T-helper 22 cell (primary cell): Measurements from ENCODE around the gene PREX1.

Source experiments
- DNase-seq: peaks from one replicate; pipeline ENCODE4 v3.0.0-alpha.2; 2020; ENCODE audit warnings: low read depth

PREX1 gene

DNA sequence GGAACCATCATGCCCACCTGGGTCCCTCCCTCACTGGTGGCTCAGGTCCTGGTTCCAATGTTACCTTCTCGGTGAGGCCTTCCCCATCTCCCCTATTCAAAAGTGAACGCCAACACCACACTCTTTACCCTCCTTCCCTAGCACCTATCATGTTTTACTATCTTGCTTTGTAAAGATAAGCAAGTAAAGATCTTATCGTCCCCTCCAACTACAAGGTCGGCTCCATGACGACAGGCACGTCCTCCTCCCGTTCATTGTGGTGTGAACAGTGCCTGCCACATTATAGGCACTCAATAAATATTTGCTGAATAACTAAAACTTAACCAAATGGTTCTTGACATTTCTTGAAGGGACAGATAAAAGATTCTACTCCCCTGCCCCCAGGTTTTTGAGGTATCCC lies 147.1 kb downstream of the PREX1 start:
- no peak for DNase-seq

DNA sequence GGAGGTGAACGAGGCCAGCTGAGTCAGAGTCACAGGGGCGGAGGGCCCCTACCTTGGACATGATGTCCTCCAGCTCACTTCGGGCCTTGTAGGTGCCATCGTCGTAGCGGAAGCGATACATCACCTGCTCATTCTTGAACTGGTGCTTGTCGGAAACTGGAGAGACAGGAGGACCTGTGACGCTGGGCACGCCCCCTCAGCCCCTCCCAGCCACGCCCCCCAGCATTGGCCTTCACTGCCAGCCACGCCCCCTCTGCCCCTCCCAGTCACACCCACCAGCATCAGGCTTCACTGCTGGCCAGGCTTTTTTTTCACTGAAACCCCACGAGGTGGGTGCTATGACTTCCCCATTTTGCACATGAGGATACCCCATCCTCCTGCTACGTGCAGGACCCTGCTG lies 148.2 kb downstream of the PREX1 start:
- no peak for DNase-seq

DNA sequence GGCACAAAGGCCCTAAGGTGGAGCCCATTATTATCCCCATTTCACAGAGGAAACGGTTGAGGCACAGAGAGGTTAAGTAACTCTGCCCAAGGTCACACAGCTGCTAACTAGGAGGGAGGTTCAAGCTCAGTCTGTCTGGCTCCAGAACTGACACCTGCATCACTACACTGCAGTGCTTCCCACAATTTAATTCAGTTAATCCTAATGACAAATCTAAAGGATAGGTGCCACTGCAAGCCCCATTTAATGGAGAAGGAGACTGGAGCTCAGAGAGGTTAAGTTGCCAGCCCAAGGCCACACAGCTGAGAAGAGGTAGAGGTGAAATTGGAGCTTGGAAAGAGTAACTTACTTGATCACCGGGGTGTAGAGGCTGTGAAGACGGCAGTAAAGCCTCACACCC lies 148.8 kb downstream of the PREX1 start:
- DNase-seq = no peak

DNA sequence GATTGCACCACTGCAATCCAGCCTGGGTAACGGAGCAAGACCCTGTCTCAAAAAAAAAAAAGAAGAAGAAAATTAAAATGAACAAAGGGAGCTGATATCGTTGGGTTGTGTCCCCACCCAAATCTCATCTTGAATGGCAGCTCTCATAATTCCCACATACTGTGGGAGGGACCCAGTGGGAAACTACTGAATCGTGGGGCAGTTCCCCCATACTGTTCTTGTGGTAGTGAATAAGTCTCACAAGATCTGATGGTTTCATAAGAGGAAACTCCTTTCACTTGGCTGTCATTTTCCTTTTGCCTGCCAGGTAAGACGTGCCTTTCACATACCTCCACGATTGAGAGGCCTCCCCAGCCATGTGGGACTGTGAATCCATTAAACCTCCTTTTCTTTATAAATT lies 149.4 kb downstream of the PREX1 start:
- no peak for DNase-seq

DNA sequence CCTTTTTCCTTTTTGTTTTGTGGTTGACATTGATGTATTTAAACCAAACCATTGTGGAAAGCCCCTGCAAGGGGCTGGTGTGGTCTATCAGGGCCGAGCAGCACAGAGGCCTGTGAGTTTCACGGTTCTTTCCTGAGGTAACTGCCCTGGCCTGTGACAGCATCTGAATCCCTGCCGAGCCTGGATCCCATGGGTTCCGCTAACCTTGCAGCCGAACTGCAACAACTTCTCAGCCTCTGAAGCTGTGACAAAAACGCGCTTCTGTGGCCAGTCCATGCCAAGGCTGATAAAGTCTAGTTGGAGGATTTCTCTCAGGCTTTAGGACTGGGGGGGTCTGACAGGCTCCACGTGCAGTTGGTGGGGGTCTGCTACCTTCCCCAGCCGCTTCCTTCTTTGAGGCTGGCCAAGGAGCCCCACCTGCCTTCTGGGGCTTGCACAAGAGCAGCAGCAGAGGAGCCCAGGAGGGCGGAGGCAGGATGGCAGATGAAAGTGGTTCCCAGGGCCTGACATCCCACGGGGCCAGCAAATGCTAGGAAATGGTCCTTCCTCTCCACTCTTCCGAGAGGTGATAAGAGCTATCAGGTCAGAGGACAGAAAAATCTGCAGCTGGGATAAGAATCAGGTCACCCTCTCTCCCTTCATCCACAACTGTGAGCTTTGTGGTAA lies 150.9 kb downstream of the PREX1 start:
- DNase-seq = no peak

DNA sequence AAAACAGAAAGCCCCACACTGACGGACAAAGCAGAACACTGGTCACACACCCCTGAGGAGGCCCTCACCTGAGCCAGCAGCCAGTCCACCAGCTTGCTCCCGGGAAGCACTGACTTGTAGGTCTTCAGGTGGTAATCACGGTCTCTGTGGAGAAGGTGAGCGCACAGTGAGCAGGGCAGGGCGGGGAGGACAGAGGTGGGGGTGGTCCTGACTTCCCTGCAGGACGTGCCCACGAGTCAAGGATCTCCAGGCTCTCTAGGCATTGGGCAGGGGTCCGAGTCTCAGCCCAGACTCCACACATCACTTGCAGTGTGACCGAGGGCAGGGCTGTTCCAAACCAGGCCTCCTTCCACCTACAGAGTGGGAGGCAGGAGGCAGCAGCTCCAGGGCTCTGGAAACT lies 151.7 kb downstream of the PREX1 start:
- no peak for DNase-seq

DNA sequence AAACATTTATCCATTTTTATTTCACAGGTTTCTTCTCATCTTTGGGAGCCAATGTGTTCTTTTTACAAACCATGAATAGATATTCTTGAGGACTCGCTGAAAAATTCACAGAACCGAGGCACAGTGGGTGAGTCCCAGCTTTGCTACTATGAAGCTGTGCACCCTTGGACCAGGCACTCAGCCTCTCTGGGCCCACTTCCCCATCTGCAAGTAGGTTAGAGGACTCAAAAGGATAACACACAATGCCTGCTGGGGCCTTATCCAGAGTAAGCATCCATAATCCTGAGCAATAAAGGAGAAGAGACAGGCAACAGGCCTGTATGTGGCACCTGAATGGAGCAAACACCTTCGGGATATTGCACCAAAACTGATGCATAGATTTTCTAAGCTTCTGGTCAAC lies 153.3 kb downstream of the PREX1 start:
- no peak for DNase-seq

DNA sequence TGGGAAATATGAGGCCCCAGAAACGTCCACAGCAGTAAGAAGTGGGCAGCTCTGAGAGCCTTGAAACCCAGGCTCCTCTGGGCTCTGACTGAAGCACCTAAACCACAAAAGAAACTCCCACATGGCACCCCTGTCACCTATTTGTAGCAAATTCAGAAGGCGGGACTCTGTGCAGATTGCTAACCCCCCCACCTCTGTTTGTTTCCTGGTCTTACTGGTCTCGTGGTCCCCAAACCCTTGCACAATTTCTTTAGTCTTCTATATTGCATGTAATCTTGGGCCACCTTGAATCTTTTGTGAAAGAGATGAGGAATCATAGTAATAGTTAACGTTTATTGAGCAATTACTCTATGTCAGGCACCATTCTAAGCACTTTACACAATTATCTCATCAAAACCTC lies 154.3 kb downstream of the PREX1 start:
- DNase-seq = no peak

DNA sequence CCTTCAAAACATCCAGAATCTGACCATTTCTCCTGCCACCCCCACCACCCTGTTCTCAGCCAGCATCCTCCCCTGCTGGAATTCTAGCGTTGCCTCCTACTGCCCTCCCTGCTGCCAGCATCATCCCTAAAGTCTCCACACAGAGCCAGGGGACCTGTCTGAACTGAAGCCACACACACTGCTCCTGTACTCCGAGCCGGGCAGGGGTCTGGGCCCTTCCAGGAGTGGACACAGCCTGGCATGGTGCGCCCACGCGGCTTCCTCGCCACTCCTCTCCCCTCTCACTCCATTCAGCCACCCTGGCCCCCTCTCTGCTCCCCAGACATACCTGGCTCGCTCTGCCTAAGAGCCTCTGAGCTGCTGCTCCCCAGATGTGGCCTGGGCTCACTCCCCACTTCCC lies 155.5 kb downstream of the PREX1 start:
- no peak for DNase-seq

DNA sequence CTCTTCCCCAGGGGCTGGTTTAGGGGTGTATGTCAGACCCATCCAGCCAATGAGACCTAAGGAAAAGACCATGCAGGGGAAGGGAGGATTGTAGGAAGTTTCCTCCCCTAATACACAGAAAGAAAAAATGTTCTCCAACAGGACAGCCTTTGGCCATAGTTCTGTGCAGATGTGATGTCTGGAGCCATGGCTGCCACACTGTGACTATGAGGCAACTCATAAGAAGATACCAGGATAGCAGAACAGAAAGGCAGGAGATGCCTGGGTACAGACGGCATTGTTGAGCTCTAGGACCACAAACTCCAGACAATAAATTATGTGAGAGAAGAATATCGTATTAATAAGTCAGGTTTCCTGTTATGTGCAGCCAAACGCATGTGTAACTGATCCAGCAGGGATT lies 156.7 kb downstream of the PREX1 start:
- no peak for DNase-seq

DNA sequence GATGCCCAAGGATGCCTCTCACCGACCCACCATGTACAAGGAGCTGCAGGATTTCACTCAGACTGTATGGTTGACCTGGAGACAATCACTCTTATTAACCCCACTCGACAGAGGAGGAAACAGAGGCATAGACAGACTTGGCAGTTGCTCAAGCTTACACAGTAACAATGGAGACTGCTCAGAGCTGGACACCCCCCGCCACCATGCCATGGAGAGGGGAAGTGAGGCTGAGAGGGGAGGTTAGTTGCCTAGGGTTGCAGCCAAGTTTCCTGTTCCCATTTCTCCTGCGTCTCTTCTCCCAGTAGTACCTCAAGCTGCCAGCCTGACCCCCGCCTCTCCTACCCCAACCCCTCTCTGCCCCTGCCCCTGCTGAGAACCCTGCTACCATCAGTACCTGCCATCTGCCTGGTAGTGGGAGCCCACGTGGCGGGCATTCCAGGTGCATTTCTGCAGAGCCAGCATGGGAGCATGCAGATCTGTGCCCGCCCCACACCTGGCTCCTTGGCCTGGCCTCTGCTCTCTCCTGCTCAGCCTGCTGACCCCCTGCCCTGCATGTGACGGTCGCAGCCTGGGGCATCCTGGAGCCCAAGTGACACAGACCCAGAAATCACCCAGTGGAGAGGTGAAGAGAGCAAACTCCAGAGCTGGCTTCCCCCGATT lies 157.7 kb downstream of the PREX1 start:
- DNase-seq = no peak

DNA sequence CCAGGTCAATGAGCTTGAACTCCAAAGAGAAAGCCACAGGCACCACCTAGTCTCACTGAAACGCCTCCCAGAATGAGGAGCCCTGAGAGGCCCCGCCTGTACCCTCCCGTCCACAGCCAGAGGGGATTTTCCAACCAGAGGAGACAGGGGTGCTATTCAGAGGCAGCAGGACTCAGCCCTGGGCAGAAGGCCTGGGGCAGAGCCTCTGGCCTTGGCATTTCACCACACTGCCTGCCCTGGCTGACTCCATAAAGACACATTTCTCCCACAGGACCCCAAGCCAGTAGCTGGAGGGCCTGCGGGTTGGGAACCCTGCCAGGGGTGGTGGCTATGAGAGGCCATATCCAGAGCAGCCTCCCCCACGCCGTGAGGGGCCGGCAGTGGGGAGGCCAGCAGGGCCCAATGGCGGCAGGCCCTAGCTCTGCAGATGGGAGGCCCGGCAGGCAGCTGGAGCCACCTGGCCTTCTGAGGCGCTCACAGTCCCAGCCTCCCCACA lies 159.3 kb downstream of the PREX1 start:
- no peak for DNase-seq

DNA sequence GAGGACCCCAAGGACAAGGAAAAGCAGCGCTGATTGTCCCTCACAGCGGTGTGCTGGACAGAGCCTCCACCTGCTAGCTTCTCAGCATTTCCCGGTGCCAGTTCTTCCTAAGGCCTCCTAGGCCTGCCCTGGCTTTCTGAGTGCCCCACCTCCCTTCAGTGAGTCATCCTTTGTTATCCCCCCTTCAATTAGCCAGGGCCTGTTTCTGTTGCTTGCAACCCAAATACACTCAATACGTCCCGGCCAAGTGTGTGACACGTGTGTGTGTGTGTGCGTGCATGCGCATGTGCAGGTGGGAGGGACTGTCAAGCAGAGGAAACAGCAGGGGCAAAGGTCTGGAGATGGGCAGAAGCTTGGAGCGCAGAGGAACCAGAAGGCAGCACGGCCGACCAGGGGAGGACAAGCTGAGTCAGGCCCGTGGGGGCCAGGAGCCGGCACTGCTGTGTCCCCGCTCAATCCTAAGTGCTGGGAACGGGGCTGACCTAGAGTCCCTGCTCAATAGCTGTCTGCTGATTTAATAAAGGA lies 159.8 kb downstream of the PREX1 start:
- no peak for DNase-seq

DNA sequence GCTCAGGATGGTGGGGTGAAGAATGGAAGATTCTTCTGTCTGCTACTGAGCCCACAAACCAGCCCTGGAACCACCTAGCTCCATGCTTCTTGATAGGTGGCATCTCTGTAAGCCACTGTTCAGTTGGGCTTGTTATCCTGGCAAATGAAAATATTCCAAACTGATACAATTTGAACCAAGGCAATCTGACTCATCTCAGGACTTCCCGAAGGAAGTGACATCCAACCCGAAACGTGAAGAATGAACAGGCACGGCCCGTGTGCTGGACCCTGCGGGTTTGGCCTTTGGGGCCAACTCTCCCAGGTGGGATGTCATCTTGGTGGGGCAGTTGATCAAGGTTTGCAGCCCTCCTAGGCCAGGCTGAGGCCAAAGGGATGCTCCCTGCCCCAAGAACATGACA lies 160.3 kb downstream of the PREX1 start:
- DNase-seq = no peak

DNA sequence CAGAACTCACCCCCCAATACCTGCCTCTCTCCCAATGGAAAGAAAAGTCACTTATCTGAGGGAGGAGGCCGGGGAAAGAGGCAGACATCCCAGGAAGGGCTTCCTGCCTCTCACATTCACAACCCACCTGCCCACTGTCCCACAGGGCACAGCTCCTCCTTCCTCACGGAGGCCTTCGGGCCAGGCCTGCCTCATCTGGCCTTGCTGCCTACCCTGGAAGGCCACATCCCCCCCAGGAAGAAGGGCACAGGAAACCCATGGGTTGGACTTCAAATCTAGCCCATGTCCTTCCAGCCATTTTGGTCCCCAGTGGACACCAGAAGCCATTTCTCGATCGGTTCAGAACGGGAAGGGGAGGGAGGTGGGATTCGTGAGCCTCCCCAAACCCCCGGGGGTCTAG lies 162.0 kb downstream of the PREX1 start:
- no peak for DNase-seq

DNA sequence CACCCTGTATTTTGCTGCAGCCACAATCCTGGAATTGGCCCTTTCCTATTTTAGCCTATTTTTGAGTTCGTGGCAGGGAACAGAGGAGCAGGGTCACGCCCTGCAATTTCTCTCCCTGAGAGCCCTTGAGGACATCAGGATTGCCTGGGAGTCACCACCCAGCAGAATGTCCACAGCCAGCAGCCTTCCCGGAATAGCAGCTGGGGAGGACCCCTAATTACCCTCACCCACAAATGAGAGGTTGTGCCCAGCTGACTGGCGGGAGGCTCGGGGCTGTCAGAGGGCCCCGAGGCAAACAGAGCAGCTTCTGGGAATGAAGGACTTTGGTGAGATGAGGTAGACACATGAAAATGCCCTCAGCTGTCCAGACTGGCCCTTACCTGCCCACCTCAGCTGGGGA lies 165.1 kb downstream of the PREX1 start:
- no peak for DNase-seq

DNA sequence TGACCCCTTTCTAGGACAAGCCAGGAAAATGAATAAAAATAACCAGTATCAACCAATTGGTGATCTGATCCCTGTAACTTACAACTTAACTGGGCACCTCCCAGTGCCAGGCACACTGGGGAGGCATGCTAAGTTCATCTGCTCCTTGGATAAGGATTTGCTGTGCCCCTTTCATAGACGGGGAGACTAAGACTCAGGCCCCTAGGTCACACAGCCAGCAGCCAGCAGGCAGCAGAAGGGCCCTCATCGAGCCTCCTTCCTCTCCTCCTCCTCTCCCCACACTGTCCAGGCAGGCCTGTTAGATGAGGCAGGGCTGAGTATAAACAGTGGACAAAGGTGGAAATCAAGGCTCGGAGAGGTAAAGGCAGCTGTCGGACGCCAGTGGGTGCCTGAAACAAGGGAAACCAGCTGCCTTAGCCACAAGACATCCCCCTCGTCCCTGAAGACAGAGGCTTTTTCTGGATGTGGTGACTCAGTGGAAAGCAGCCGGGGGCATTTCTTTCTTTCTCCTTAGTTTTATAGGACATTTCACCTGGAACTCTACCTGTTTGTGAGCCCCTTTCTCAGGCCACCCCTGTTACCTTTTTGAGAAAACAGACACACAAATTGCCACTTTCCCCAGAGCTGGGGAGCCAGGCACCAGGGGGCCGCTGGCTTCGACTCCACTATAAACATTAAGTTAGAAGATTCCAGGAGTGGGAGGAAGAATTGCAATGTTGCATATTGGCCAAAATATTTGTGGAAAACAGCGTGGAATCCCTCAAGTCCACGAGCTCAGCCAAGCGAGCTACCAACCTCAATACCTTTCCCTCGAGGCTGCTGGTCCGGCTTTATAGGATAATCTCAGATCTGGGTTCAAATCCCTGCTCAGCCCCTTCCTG lies 166.0 kb downstream of the PREX1 start:
- no peak for DNase-seq

DNA sequence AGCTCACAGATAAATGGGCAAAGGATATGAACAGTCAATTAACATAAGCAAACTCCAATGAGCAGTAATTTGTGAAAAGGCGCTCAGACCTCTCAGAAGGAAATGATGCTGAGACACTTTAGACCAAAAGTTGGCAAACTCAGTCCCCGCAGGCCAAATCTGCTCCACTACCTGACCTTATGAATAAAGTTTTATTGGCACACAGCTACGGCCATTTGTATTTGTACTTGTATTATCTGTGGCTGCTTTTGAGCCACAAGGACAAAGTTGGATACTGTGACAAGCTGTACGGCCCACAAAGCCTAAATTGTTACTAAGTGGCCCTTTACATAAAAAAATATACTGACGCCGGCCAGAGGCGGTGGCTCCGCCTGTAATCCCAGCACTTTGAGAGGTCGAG lies 167.0 kb downstream of the PREX1 start:
- DNase-seq = no peak

DNA sequence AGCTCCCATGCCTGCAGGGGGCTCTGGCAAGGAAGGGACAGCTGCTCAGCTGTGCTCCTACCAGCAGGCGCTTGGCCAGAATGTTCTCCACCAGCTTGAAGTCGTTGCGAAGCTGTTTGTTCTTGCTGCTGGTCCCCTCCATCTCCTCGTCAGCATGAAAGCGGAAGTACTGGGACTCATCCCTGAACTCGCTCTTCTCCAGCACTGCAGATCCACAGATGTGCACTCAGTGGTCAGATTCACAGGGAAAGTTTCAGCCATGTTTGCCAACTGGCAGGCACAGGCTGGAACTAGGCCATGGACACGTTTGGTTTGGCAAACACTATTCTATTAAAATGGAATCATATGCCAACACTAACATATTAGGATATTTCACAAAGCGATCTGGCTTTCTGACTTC lies 167.9 kb downstream of the PREX1 start:
- DNase-seq = no peak

DNA sequence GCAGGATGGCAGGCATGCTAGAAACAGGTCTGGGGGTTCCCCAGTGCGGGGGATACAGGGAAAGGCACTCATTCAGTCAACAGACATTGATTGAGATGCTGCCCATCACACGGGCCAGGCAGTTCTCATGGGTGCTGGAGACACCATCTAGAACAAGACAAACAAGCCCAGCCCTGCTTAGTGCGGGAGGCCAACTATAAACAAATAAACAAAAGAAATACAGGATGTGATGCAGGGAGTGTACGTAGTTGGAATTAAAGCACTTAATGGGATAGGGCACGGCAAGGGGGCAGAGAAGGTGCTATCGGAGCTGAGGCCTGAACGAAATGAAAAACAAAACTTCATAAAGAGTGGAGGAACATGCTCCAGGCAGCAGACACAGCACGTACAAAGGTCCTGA lies 169.3 kb downstream of the PREX1 start:
- no peak for DNase-seq

DNA sequence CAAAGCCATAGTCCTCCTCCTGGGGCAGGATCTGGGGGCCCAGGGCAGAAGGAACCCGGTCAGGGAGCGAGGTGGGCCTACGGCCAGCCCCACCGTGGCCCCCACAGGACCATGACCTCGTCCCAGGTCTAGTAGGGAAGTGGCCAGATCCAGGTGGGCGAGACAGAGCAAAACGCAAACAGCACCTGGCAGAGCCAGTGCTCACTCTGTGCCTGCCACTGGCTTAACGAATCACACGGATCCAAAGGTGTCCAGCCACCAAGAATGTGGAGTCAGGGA lies 169.7 kb downstream of the PREX1 start:
- no peak for DNase-seq

DNA sequence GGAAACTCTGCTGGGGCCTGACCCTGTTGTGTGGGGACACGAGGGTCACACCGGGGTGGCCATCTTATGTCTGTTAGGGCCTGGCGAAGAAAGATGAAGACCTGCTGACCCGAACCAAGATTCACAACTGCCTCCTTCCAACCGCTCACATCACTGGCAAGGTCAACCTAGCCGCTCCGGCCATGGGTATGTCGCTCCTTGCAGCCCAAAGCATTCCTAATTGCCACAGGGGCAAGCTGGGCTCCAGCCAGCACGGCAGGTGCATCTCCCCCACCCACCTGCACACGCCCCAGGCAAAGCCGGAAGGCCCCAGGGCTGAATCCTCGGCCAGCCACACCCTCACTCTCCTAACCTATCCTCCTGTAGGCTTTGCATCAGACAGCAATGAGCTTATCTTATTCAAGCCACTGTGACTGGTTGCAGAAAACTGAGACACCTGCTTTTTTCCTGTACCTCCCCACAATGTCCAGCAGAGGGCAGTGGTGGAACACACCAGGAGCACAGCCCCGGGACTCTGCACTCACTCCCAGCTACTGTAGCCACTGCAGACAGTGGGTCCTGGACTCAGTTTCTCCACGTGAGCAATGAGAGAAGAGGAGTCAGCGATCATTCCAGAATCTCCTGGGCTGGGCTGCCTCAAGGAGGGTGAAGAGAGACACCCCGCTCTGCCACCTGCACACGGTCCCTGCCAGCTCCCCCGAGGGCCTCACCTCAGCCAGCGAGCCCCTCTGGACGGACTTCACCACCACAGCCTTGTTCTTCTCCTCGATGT lies 170.2 kb downstream of the PREX1 start:
- DNase-seq = peak; percentile 13
